ENCODE measurements around the gene NTM.

GRCh38 chr11:132005887-132006286 is 635.5 kb downstream of the NTM start:
- TF ChIP-seq POLR2A (IDR thresholded peaks at IDR 0.05) (no peak), CTCF (IDR thresholded peaks at IDR 0.05) (no peak), POLR2AphosphoS5 (IDR thresholded peaks at IDR 0.05) (no peak)

Data from transverse colon (tissue), 4 donors.